Measurements from ENCODE around the gene FAM83B.
"Not testable (repeated sequence)": the region's sequence is repeated elsewhere in the genome, so short reads cannot be mapped to it uniquely, and the experiment has no call there.

Gene FAM83B

GRCh38 chr6:54864272-54864671, 17.7 kb downstream of the FAM83B start:
- no peak for DNase-seq

- DNase-seq: no peak
Measured at GRCh38 chr6:54865091-54865631, 18.6 kb downstream of the FAM83B start.

- no peak for DNase-seq
Measured at GRCh38 chr6:54868556-54868955, 22.0 kb downstream of the FAM83B start.

DNA sequence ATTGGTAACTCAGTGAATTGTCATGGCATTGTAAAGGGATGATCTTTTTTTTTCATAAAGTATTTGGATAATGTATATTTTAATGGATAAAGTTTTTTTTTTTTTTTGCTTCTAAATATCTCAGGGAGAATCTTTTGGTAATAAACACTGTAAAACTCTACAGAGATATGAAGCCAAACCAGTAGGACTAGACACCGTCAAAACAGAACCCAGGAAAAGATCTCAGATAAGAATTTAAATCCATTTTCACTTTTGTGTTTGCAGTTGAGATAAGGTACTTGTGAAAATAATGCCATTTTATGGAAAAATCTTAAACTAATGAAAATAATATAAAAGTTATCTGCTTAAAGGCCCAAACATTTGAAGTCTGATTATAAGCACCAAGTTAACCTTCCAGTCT, 27.0 kb downstream of the FAM83B start:
- no peak for DNase-seq

DNA sequence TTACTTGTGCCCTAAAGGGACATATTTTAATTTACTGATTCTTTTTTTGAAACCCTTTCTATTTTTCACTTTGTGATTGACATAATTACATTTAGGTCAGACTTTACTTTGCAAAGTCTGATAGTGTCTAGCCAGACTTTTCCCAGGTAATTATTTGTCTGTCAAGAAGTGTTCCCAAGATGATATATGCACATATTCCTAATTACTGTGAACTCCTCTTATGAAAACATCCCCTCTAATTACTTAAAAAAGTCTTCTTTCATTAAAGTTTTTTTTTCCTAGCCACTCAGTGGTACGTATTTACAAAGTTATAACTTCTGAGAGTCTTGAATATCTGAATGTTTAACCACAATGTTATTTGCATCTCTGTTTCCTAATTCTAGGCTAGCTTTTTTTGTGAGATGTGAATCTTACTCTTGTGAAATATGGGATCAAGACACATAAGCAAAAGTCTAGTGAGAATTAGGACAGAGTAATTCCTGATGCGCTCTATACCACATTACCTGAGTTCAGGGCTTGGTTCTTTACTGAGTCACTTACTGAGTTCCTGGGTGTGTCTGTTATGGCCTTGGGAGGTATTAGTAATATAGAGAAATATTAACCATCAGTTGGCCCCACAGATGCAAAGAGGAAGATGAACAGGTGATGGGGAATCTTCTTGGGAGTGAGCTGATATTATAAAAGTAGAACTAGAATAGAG, 27.9 kb downstream of the FAM83B start:
- no peak for DNase-seq

- no peak for DNase-seq
Measured at GRCh38 chr6:54875539-54875938, 29.0 kb downstream of the FAM83B start.

GRCh38 chr6:54876365-54876764, 29.8 kb downstream of the FAM83B start:
- DNase-seq: no peak

- no peak for DNase-seq
Measured at GRCh38 chr6:54876871-54877270, 30.3 kb downstream of the FAM83B start.

- no peak for DNase-seq
Measured at GRCh38 chr6:54877713-54878317, 31.2 kb downstream of the FAM83B start.

GRCh38 chr6:54878718-54879117, 32.1 kb downstream of the FAM83B start:
- DNase-seq: no peak

DNA sequence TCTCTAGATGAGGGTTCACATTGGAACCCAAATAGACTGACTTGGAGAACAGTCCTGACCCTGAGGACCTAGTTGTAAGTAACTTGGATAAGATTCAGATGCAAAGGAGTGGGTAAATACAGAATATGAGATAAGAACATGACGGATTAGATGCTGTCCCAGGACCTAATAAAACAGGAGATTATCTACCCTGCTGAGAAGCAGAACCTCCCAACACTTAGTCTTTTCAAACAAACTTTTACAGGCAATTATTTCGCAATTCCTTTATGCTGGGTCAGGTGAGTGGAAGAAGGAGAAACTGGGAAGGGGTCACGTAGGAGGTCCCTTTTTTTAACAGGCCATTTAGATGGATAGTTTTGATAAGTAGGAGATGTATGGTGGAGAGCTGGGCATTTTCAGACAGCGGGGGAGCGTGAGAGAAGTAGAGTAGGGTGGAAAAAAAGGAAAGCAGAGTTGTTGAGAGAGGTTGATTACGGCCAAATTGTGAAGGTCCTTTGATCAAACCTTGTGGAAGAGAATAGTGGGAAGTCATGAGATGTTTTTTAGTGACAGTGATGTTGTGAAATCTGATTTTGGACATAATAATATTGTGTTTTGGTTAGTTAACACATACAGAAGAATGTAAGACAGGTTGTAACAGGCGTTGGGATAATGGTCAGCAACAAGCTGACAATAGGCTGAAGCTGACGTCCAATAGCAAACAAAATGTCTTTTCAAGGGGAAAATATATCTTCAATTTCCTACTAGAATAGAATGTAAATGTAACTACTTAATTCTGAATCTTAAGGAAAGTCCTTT, 32.8 kb downstream of the FAM83B start:
- DNase-seq: no peak

DNA sequence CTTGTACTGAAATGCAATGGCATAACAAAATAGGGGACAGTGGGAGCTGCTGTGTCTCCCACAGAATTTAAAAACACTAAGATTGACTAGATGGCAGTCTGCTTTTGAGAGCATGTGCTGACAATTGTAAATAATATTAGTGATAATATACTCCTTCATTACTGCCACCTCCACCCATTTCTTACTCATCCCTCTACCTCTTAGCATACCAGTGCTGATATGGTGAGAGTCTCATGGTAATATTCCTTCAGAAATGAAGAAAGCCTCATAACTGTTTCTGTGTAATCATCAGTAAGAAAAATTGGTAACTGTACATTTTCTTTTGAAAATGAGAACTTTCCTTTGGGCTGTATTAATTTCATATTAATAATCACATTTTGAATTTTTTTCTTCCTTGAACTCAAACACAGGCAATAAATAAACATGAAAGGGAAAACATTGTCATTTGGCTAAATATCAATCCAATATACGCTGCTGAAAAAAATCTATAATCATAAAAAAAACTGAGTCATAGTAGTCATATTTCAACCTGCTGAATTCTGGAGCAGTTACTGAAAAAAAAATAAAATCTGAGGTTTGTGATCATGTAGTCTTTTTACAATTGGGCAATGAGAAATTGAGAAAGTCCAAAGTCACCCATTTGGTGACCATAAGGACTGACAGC, 34.6 kb downstream of the FAM83B start:
- DNase-seq: no peak

DNA sequence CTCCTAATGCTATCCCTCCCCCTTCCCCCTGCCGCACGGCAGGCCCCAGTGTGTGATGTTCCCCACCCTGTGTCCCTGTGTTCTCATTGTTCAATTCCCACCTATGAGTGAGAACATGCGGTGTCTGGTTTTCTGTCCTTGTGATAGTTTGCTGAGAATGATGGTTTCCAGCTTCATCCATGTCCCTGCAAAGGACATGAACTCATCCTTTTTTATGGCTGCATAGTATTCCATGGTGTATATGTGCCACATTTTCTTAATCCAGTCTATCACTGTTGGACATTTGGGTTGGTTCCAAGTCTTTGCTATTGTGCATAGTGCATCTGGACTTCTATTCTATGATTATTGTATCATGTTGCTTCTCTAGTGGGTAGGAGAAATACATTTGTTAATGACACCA, 35.3 kb downstream of the FAM83B start:
- not testable (repeated sequence) for DNase-seq

- DNase-seq: no peak
Measured at GRCh38 chr6:54886932-54887584, 40.5 kb downstream of the FAM83B start.

DNA sequence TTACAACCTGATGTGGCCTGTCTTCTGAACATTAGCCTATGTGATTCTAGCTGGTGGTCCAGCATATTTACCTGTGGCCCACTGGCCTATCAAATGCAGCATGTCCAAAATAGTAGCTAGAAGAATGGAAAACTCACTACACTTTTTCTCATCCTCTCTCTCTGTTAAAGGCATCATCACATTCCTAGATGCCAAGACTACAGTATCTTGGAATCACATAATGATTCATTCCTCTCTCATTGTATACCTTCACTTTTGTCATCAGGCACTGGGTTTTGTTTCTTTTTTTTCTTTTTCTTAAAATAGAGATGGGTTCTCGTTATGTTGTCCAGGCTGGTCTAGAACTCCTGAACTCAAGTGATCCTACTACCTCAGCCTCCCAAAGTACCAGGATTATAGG, 45.0 kb downstream of the FAM83B start:
- no peak for DNase-seq

- no peak for DNase-seq
Measured at GRCh38 chr6:54892831-54893230, 46.3 kb downstream of the FAM83B start.

GRCh38 chr6:54893818-54894217, 47.2 kb downstream of the FAM83B start:
- DNase-seq: no peak

- no peak for DNase-seq
Measured at GRCh38 chr6:54896302-54896701, 49.7 kb downstream of the FAM83B start.

- DNase-seq: no peak
Measured at GRCh38 chr6:54897462-54898189, 51.1 kb downstream of the FAM83B start.

DNA sequence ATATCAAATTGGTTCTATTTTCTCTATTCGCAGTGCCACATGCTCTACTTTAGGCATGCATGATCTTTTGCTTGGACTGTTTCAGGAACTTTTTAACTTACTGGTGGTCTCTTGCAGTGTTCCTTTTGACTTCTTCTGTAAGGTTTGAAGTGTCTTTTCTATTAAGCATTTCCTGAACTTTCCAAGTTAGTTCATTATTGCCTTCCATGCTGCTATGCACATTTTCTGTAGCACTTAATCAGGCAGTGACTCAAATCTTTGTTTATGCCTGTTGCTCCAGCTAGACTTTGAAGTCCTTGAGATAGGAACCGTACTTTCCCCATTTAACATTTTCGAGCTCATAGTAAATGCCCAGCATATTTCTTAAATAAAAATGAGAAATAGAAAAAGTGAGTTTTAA, 52.2 kb downstream of the FAM83B start:
- DNase-seq: no peak

DNA sequence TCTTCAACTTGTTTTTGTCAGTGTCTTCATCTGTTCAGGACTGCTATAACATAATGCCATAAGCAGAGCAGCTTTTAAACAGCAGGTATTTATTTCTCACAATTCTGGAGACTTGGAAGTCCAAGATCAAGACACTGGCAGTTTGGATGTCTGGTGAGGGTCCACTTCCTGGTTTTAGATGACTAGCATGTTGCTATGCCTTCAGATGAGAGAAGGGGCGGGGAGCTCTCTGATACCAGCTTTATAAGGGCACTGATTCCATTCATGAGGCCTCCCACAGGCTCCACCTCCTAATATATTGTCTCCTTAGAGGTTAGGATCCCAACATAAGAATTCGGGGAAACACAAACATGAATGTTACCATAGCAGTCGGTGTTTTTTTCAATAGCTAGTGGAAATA, 52.9 kb downstream of the FAM83B start:
- no peak for DNase-seq

DNA sequence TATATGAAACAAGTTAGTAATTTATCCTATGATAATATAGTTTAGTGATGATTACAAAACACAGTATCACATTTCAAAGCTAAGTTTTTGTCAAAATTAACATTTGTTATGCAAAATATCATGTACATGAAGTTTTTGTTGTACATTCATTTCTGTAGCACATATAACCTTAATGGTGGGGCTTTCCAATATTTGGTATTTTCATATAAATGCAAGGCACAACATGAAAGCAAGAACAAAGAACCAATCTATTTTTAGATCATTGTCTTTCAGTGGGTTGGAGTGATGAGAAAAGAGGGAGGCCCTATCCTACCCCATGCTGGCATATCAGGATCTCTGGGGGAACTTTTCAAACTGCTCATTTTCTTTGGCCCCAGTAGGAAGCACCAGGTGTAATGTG, 53.4 kb downstream of the FAM83B start:
- DNase-seq: no peak
